Ectodermal cell (in vitro differentiated cells): ENCODE results near the gene FXYD7. TPM values are rescaled to one million over a fixed set of nuclear protein-coding genes. Genes with fewer than 3 reads are reported as not detected.

ENCODE experiments used
- H3K27ac ChIP-seq: 2 replicates; pipeline ENCODE4 v1.7.0; 2013; ENCODE audit warnings: mild to moderate bottlenecking, low read depth, low read length; ENCODE audit not compliant: insufficient read depth, poor library complexity, severe bottlenecking
- H3K27me3 ChIP-seq: 2 replicates; pipeline ENCODE4 v1.7.0; 2013; ENCODE audit warnings: mild to moderate bottlenecking, low read length; ENCODE audit not compliant: insufficient read depth, control insufficient read depth, poor library complexity, severe bottlenecking
- H3K36me3 ChIP-seq: one replicate; pipeline ENCODE4 v1.7.0; 2013; ENCODE audit warnings: low read length; ENCODE audit not compliant: control insufficient read depth, insufficient read depth
- H3K4me1 ChIP-seq: one replicate; pipeline ENCODE4 v1.7.0; 2013; ENCODE audit warnings: low read length; ENCODE audit not compliant: control insufficient read depth, insufficient read depth
- H3K4me3 ChIP-seq: 2 replicates; pipeline ENCODE4 v1.7.0; 2013; ENCODE audit warnings: low read depth, low read length, control low read depth; ENCODE audit not compliant: insufficient read depth
- H3K9me3 ChIP-seq: 2 replicates; pipeline ENCODE4 v1.7.0; 2013; ENCODE audit warnings: mild to moderate bottlenecking, low read length, moderate library complexity; ENCODE audit not compliant: control insufficient read depth
- WGBS, 2 experiments: methylation state at CpG; one replicate each; pipeline ENCODE4 v1.1.7; 2013; ENCODE audit warnings: missing lambda C conversion rate in 2 of 2; 5-methylcytosine and 5-hydroxymethylcytosine counted together
- polyA plus RNA-seq, 4 experiments: library from polyadenylated mRNA; stranded (reverse); fragments of 50-300 nt; gene quantifications; one replicate each; pipeline ENCODE4 v1.2.3, GENCODE V29; 2013

FXYD7 gene
- polyA plus RNA-seq (2013, experiment 1 of 4): 6.0 TPM
- polyA plus RNA-seq (2013, experiment 2 of 4): 4.4 TPM
- 5.6 TPM for polyA plus RNA-seq (2013, experiment 3 of 4)
- polyA plus RNA-seq (2013, experiment 4 of 4): 7.8 TPM

DNA sequence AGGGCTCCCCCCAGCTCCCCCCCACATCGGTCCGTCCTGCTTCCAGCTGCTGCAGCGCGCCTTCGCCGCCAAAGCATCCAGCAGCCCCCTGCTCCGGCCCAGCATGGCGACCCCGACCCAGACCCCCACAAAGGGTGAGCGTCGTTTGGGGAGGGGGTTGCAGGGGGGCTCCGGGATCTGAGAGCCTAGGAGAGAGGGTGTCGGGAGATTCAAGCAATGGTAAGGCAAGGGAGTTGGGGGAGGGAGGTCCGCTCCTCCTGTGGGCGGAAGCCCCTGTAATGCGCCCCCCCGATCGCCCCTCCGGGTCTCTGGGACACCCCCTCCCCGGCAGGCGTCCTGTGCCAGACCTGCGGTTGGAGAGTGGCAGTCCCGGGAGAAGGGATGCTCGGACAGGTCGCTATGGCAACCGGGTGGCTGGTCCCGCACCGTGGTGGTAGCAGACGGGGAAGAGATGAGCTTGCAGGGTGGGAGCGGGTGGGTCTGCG is at the start of gene FXYD7:
Gene FXYD7, plus strand, starts transcription at position 25 of the 485 bp plus-strand sequence. Its CDS starts 79 bp downstream, at position 104.
- Histone ChIP-seq H3K4me1 (peaks cover 48% of the 10 kb centered on the region), H3K27me3 (peaks cover 34% of the 10 kb centered on the region), H3K4me3 (peak within 1 kb of the TSS; percentile 35), H3K9me3 (no peaks in the 10 kb centered on the region), H3K36me3 (no peaks in the 10 kb centered on the region), H3K27ac (no peak within 1 kb of the TSS)
- WGBS, 2 experiments: 2% methylated on average over 29 to 31 of the region's 31 CpGs

GRCh38 chr19:35093430-35093829 is 49.6 kb upstream of the FXYD7 start:
- 95 to 96% methylated on average over 5 of the region's 5 CpGs for WGBS, 2 experiments
- Histone ChIP-seq H3K27me3 (peaks cover 4% of the 10 kb centered on the region), H3K36me3 (no peaks in the 10 kb centered on the region), H3K4me3 (no peak overlapping the region), H3K9me3 (no peaks in the 10 kb centered on the region), H3K27ac (no peak overlapping the region), H3K4me1 (no peaks in the 10 kb centered on the region)

DNA sequence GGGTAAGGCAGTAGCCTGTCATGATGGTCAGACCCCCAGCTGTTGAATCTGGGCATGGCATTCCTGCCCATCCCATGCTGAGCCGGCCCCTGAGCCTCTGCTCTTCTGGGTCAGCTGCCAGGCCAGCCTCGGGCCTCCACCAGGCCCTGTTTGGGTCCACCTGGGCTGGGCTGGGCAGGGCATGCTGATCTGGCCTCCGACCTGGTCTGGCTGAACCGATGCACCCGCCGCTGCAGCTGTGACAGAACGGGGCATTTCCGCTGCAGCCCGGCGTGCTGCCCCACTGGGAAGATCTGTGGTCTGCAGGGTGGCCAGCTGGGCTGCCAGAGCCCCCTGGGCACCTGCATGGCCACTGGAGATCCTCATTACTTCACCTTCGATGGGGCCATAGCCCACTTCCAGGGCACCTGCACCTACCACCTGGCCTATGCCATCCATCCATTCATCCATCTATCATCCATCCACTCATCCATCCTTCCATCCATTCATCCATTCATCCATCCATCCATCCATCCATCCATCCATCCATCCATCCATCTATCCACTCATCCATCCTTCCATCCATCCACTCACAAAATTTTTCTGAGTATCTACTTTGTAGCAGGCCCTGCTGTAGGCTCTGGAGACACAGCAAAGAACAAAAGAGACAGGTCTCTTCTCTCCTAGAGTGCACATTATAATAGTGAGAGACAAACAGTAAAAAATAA is 49.0 kb upstream of the FXYD7 start:
- Histone ChIP-seq H3K27me3 (peaks cover 4% of the 10 kb centered on the region), H3K4me3 (no peak overlapping the region), H3K9me3 (no peaks in the 10 kb centered on the region), H3K27ac (no peak overlapping the region), H3K4me1 (no peaks in the 10 kb centered on the region), H3K36me3 (no peaks in the 10 kb centered on the region)
- 93% methylated on average over 11 of the region's 11 CpGs for WGBS, 2 experiments

GRCh38 chr19:35094656-35095055 is 48.4 kb upstream of the FXYD7 start:
- H3K9me3 ChIP-seq: no peaks in the 10 kb centered on the region
- H3K27ac ChIP-seq: no peak overlapping the region
- no peaks in the 10 kb centered on the region for H3K36me3 ChIP-seq
- peaks cover 4% of the 10 kb centered on the region for H3K27me3 ChIP-seq
- H3K4me1 ChIP-seq: no peaks in the 10 kb centered on the region
- 94 to 96% methylated on average over 4 of the region's 4 CpGs for WGBS, 2 experiments
- H3K4me3 ChIP-seq: no peak overlapping the region

DNA sequence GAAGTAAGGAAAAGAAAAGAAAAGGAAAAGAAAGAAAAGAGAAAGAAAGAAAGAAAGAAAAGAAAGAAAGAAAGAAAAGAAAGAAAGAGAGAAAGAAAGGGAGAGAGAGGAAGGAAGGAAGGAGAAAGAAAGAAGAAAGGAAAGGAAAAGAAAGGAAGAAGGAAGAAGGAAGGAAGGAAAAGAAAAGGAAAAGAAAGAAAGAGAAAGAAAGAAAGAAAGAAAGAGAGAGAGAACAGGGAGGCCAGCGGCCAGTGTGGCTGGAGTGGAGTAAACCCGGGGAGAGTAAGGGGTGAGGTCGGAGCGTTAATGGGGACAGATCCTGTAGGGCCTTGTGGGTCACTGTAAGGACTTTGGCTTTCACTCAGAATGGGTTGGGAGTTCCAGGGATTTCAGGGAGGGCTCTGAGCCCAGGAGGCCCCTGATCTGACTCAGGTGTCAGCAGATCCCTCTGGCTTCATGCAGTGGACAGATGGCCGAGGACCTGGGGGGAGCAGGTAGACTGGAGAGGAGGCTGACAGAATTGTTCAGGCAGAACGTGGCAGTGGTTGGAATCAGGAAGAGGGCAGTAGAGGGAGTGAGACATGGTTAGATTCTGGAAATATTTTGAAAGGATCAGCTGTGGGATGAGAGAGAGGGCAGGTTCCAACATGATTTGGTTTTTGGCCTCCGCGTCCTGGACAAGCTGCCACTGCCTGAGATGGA is 47.2 kb upstream of the FXYD7 start:
- 83 to 85% methylated on average over 8 of the region's 8 CpGs for WGBS, 2 experiments
- Histone ChIP-seq H3K9me3 (no peaks in the 10 kb centered on the region), H3K36me3 (no peaks in the 10 kb centered on the region)

DNA sequence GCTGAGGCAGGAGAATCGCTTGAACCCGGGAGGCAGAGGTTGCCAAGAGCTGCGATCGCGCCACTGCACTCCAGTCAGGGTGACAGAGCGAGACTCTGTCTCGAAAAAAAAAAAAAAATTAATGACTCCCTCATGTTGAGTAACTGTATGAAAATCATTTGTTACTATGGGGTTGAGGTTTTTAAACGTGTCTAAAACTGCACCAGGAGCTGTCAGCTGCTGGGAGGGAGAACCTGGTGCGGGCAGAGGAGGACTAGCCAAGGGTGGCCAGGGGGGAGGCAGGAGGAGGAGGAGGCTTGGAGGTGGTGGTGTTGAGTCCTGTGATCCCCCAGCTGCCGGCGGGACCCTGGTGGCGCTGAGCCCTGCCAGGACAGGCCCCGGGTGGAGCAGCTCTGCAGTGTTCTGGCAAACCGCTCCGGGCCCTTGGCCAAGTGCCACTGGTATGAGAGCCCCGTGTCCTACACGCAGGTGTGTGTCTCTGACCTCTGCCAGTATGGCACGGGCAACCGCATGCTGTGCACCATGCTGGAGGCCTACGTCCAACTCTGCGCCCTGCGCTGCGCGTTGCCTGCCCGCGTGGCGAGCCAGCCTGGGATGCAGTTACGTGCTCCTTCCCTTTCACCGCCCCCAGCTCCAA is 44.5 kb upstream of the FXYD7 start:
- H3K27me3 ChIP-seq: no peaks in the 10 kb centered on the region
- no peaks in the 10 kb centered on the region for H3K36me3 ChIP-seq
- H3K27ac ChIP-seq: no peak overlapping the region
- 92 to 93% methylated on average over 29 of the region's 29 CpGs for WGBS, 2 experiments
- H3K9me3 ChIP-seq: no peaks in the 10 kb centered on the region
- no peak overlapping the region for H3K4me3 ChIP-seq
- H3K4me1 ChIP-seq: no peaks in the 10 kb centered on the region

More for the DNA sequence above, 47.2 kb upstream of the FXYD7 start:
- no peaks in the 10 kb centered on the region for H3K4me1 ChIP-seq
- H3K4me3 ChIP-seq: no peak overlapping the region
- peaks cover 4% of the 10 kb centered on the region for H3K27me3 ChIP-seq
- no peak overlapping the region for H3K27ac ChIP-seq

GRCh38 chr19:35099155-35099896 is 43.7 kb upstream of the FXYD7 start:
- H3K4me3 ChIP-seq: no peak overlapping the region
- no peaks in the 10 kb centered on the region for H3K36me3 ChIP-seq
- H3K4me1 ChIP-seq: no peaks in the 10 kb centered on the region
- no peaks in the 10 kb centered on the region for H3K9me3 ChIP-seq
- 90 to 92% methylated on average over 21 of the region's 21 CpGs for WGBS, 2 experiments
- H3K27me3 ChIP-seq: no peaks in the 10 kb centered on the region
- H3K27ac ChIP-seq: no peak overlapping the region

DNA sequence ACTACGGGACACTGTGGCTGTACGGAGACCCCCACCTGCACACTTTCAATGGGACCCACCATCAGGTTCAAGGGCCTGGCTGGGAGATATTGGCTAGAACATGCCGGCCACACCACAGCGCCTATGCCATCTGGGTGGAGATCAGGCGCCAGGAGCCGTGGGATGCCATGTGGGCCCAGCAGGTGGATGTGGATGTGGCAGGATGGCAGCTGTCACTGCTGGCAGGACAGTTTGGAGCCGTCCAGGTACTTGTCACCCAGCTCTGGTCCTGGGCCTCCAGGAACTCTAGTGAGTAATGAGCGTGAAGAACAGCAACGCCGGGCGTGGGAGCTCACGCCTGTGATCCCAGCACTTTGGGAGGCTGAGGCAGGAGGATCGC is 43.2 kb upstream of the FXYD7 start:
- H3K36me3 ChIP-seq: no peaks in the 10 kb centered on the region
- H3K4me3 ChIP-seq: no peak overlapping the region
- WGBS, 2 experiments: 93 to 95% methylated on average over 13 of the region's 13 CpGs
- H3K9me3 ChIP-seq: no peaks in the 10 kb centered on the region
- H3K4me1 ChIP-seq: no peaks in the 10 kb centered on the region
- no peaks in the 10 kb centered on the region for H3K27me3 ChIP-seq
- H3K27ac ChIP-seq: no peak overlapping the region

DNA sequence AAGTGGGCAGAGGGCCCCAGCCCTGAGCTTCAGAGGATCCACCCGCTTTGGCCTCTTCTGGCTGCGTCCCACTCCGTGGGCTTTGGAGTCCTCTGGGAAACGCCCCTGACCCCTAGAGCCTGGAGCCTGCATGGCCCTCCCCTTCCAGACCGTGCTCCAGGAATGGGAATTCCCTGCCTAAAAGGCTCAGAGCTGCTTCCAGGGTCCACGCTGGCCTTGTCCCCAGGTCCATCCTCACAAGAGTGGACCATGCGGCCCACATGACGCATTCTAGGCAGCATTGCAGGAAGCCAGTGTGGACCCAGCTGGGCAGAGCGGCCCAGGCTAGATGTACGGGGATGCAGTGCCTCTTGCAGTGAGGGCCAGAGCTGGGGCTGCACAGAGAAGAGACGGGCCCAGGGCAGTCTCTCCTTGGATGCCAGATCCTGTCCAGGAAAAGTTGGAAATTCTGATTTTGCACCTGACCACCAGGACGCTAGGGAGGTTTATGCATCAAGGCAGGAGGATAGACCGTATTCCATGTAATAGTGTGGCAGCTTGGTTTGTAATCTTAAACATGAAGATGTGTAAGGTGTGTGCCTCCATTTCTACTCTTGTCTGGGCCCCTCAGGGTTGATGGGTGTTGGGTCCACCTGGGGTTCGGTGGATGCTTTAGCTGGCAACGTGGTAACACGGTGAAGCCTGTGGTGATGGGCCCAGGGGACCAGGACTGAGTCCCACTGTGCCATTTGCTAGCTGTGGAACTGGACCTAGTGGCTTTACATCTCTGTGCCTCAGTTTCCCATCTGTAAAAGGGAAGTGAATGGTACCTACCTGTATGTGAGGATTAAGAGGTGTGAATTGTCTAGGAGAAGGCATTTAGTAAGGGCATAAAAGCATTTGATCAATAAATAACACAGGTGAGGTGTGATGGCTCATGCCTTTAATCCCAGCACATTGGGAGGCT is 42.2 kb upstream of the FXYD7 start:
- 82 to 87% methylated on average over 16 of the region's 16 CpGs for whole genome bisulfite sequencing, 2 experiments
- H3K36me3 ChIP-seq: no peaks in the 10 kb centered on the region
- no peak overlapping the region for H3K27ac ChIP-seq
- H3K9me3 ChIP-seq: no peaks in the 10 kb centered on the region
- no peaks in the 10 kb centered on the region for H3K4me1 ChIP-seq
- no peak overlapping the region for H3K4me3 ChIP-seq
- no peaks in the 10 kb centered on the region for H3K27me3 ChIP-seq
